ENCODE measurements around the gene CRK.
"Not testable (repeated sequence)": the region's sequence is repeated elsewhere in the genome, so short reads cannot be mapped to it uniquely, and the experiment has no call there.

Gene CRK

GRCh38 chr17:1431631-1432104, 24.4 kb downstream of the CRK start:
- in situ Hi-C loops (cut with HindIII; ENCODE audit: low sequenced_read_pairs), result no loop called here

- in situ Hi-C loops (cut with HindIII; ENCODE audit: low sequenced_read_pairs), result no loop called here
These were observed 32.4 kb downstream of the CRK start for GRCh38 chr17:1423456-1424135.

- in situ Hi-C loops (cut with HindIII; ENCODE audit: low sequenced_read_pairs), result no loop called here
These were observed 33.1 kb downstream of the CRK start for GRCh38 chr17:1422885-1423284.

- in situ Hi-C loops (cut with HindIII; ENCODE audit: low sequenced_read_pairs), result no loop called here
These were observed 34.6 kb downstream of the CRK start for GRCh38 chr17:1421470-1421869.

GRCh38 chr17:1420981-1421380, 35.1 kb downstream of the CRK start:
- in situ Hi-C loops (cut with HindIII; ENCODE audit: low sequenced_read_pairs), result no loop called here

GRCh38 chr17:1420163-1420562, 35.9 kb downstream of the CRK start:
- in situ Hi-C loops (cut with HindIII; ENCODE audit: low sequenced_read_pairs), result no loop called here

GRCh38 chr17:1418476-1418875, 37.6 kb downstream of the CRK start:
- in situ Hi-C loops (cut with HindIII; ENCODE audit: low sequenced_read_pairs), result not testable (repeated sequence)

GRCh38 chr17:1416414-1416813, 39.6 kb downstream of the CRK start:
- in situ Hi-C loops (cut with HindIII; ENCODE audit: low sequenced_read_pairs), result no loop called here

GRCh38 chr17:1414634-1415033, 41.4 kb downstream of the CRK start:
- in situ Hi-C loops (cut with HindIII; ENCODE audit: low sequenced_read_pairs), result no loop called here

- in situ Hi-C loops (cut with HindIII; ENCODE audit: low sequenced_read_pairs), result no loop called here
These were observed 41.9 kb downstream of the CRK start for GRCh38 chr17:1414001-1414574.

- in situ Hi-C loops (cut with HindIII; ENCODE audit: low sequenced_read_pairs), result no loop called here
These were observed 42.7 kb downstream of the CRK start for GRCh38 chr17:1413281-1413791.

- in situ Hi-C loops (cut with HindIII; ENCODE audit: low sequenced_read_pairs), result no loop called here
These were observed 43.6 kb downstream of the CRK start for GRCh38 chr17:1412185-1413110.

- in situ Hi-C loops (cut with HindIII; ENCODE audit: low sequenced_read_pairs), result no loop called here
These were observed 53.8 kb downstream of the CRK start for GRCh38 chr17:1402262-1402586.

- in situ Hi-C loops (cut with HindIII; ENCODE audit: low sequenced_read_pairs), result no loop called here
These were observed 56.1 kb downstream of the CRK start, which contains the start of gene YWHAE for GRCh38 chr17:1399679-1400512. TSS of gene YWHAE (minus strand) at chr17:1400222. CDS start at chr17:1400110, 112 bp downstream.

GRCh38 chr17:1398931-1399678, 56.9 kb downstream of the CRK start:
- in situ Hi-C loops (cut with HindIII; ENCODE audit: low sequenced_read_pairs), result no loop called here

- in situ Hi-C loops (cut with HindIII; ENCODE audit: low sequenced_read_pairs), result no loop called here
These were observed 58.0 kb downstream of the CRK start for GRCh38 chr17:1398028-1398427.

- in situ Hi-C loops (cut with HindIII; ENCODE audit: low sequenced_read_pairs), result not testable (repeated sequence)
These were observed 60.0 kb downstream of the CRK start for GRCh38 chr17:1395876-1396665.

- in situ Hi-C loops (cut with HindIII; ENCODE audit: low sequenced_read_pairs), result no loop called here
These were observed 64.5 kb downstream of the CRK start for GRCh38 chr17:1391577-1391976.
